ENCODE measurements around the gene PSMB1.
A peak's percentile ranks its signal among the peaks of the same experiment; 100 is the strongest.

PSMB1 gene

DNA sequence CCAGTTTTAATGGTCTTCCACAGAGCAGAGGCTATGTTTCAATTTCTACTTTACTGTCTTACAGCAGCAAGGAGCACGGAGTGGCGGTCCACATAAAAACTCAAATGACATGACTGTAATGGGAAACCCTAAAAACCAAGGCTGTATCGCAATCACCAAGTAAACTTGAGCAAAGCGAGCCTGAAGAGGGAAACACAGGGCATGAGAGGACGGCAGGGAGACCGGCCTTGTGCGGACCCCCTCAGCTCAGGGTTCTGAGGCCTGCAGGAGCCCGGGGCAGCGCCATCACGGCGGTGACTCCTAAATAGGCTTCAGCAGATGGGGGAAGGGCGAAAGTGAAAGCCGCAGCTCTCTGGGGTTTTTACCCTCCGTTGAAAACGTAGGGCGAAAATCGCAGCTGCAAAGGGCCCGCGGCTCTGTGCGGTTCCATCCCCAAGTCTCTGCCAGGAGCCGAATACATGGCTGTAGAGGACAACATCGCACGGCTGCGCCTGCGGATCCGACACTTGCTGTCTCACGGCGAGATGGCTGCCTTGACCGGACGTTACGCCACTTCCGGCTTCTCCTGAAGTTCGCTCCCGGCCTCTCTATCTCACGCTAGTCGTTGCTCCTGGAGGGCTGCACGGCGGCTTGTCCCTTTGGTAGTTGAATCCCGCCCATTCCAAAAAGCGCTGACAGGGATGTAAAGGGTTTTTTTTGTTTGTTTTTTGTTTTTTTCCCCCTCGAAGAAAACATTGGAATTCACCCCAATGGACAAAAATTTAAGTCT, at the start of gene PSMB1:
TSS of gene PSMB1 (minus strand) at position 543 of the 769 bp plus-strand sequence. CDS start at position 478, 65 bp downstream.
- DNase-seq (ENCODE audit: low read depth), result peak; percentile 62

GRCh38 chr6:170597278-170597677, 44.2 kb upstream of the PSMB1 start:
- DNase-seq (ENCODE audit: low read depth), result no peak

DNA sequence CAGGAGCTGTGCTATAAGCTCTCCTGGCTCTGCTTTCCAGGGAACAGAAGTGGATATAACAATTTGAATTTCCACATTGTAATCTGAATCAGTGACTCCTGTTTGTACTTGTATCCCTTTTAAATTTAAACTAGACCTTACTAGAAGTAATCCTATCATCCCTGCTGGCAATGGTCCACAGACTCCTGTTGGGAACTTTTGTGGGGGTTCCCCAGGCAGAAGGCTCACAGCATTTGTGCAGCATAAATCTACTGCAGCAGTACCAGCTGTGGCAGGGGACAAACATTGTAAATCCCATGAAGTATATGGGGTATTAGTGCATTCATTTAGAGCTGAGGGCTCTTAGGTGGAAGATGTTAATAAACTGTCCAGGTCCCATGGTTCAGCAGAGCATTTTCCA, 43.3 kb upstream of the PSMB1 start:
- no peak for DNase-seq (ENCODE audit: low read depth)

DNA sequence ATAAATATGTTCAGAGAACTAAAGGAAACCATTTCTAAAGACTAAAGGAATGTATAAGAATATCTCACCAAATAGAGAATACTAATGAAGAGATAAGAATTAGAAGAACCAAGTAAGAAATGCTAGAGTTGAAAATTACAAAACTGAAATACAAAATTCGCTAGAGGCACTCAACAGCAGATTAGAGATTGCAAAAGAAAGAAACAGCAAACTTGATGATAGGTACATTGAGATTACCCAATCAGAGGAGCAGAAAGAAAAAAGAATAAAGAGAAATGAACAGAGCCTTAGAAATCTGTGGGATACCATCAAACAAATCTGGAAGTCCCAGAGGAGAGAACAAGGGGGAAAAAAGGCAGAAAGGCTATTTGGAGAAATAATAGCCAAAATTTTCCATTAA, 37.6 kb upstream of the PSMB1 start:
- DNase-seq (ENCODE audit: low read depth), result no peak

DNA sequence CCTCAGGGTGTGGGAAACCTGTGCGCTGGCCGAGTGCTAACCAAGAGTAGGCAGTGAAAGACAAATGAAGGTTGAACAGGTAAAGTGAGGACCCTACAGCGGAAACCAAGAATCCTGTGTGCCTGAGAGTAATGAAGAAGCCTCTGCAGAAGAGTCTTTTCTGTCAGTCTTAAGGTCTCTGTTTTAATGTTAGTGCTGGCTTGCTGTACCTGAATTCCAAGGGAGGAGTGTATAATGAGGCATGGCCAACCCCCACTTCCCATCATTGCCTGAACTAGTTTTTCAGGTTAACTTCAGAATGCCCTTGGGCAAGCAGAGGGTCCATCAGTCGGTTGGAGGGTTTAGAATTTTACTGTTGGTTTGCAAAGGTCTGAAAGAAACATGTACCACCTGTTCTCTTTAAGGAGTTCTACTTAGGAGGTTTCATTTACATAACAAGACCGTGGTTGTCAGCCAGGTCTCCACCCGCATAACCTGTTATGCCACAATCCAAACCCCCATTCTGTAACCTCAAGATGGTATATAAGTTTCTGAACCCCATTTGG, 31.9 kb upstream of the PSMB1 start:
- no peak for DNase-seq (ENCODE audit: low read depth)

GRCh38 chr6:170584181-170584953, 31.3 kb upstream of the PSMB1 start, which contains the start of gene PDCD2:
Gene PDCD2 (minus strand): TSS chr6:170584637. CDS start chr6:170584581, 56 bp downstream.
- DNase-seq (ENCODE audit: low read depth), result peak; percentile 88

DNA sequence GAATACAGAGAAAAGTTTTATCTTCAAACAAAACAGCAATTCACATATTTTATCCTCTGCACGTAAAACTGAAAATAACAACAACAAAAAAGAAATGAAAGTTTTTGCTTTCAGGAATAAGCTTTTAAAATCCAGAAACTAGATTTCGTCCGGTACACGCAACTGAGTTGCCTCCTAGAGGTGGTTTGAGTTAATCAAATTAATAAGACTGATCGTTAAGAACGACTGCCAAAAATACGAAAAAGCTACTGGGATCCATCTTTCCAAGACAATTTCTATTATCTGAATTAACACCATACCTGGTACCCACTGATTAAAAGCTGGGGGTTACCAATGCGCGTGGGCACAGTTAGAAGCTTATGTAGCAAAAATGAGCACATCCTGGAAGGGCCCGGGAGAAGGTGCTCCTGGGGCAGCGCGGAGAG, 30.7 kb upstream of the PSMB1 start:
- no peak for DNase-seq (ENCODE audit: low read depth)

- DNase-seq (ENCODE audit: low read depth), result no peak
These were observed 25.8 kb upstream of the PSMB1 start for GRCh38 chr6:170578909-170579308.

DNA sequence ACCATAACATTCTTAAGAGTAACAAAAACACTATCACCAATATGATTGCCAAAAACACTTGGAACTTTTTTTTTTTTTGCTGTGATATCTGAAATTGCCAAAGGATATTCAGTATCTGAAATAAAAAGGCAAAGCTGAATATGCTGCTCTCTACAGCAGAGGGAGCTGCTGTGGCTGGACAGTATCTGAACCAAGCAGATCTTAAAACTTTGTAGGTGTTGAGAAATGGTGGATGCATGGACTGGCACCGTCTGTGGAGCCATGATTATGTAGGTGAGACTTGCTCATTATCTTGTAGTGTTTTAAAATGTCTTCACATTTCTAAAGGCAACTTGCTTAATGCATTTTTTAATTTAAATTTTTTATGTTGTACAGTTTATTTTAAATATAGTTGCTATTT, 22.1 kb upstream of the PSMB1 start:
- DNase-seq (ENCODE audit: low read depth), result no peak

DNA sequence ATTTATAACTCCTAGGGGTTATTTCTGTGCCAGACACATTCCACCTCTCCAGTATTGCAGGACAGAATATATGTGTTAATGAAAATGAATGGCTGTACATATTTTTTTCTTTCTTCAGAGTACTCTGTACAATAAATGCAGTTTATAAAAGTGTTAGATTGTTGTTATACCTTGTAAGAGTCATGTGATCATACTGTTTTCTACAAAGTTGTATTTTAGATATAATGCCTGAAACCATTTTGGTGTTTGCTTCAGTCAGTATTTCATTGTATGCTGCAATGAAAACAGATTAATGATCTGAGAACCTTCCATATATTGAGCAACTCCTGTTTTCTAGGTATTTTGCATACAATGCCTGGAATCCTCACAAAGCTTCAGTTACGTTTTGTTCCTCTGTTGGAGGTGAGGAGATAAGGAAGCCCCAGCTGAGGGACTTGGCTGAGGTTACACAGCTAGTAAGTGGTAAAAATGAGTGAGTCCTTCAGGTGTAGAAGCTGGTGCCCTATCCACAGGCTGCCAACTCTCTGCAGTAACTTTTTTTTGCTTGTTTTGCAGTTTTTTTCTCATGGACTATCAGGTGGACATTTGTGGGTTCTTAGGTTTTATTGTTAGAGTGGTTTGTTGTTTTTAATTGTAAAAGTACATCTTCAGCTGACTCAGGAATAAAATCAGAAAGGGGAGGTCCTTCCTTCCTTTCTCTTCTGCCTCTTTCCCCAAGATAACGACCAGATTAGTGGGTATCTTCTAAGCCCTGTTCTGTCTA, 19.8 kb upstream of the PSMB1 start:
- DNase-seq (ENCODE audit: low read depth), result no peak

- no peak for DNase-seq (ENCODE audit: low read depth)
These were observed 11.9 kb upstream of the PSMB1 start for GRCh38 chr6:170564936-170565530.

GRCh38 chr6:170561555-170561954, 8.4 kb upstream of the PSMB1 start:
- no peak for DNase-seq (ENCODE audit: low read depth)

DNA sequence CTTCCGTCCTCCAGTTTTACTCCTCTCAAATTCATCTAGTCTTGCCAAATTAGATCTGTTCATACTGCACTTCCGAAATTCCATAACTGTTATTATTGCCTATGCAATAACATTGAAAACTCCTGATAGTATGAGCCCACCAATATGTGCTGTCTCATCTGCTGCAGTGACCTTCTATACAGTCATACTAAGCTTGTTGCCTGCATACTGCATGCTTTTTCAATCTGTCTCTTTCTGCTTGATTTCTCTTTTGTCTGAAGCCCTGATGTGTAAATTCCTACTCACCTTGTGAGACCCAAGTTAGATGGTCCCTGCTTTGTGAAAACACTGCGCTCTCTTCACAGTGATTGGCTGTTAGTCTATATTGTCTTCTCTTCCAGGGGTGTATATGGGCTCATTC, 2.2 kb upstream of the PSMB1 start:
- DNase-seq (ENCODE audit: low read depth), result no peak

GRCh38 chr6:170554796-170555137, 1.7 kb upstream of the PSMB1 start:
- DNase-seq (ENCODE audit: low read depth), result no peak

DNA sequence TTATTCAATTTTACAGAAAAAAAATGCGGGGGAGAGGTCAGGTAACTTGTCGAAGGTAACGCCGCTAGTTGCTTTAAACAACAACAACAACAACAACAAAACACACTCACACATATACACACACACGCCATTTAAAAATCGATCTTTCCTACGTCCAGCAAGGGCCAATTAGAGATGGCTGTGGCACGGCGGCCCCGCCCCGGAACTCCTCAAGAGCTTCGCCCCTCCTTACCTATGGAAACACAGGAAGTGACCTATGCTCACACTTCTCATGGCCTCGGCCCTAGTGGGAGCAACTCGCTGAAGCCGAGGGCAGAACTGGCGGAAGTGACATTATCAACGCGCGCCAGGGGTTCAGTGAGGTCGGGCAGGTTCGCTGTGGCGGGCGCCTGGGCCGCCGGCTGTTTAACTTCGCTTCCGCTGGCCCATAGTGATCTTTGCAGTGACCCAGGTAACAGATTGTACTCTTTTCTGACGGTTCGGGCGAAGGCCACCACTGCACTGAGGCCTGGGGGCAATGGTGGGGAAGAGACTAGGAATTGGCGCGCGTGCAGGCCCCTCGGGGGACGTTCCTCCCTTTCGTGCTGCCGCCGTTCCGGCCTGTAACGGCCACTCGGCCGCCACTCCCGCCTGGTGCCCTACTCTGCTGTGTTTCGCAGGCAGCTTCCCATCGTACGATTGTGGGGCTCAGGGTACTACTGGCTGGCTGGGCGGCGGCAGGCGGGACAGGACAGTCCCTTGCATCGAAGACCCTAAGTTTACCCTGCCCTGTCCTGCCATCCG, 1.1 kb upstream of the PSMB1 start, which contains the start of gene TBP:
TSS of gene TBP (plus strand) at position 357 of the 783 bp plus-strand sequence. CDS start 2,661 bp downstream, outside the sequence.
- DNase-seq (ENCODE audit: low read depth), result peak; percentile 88

DNA sequence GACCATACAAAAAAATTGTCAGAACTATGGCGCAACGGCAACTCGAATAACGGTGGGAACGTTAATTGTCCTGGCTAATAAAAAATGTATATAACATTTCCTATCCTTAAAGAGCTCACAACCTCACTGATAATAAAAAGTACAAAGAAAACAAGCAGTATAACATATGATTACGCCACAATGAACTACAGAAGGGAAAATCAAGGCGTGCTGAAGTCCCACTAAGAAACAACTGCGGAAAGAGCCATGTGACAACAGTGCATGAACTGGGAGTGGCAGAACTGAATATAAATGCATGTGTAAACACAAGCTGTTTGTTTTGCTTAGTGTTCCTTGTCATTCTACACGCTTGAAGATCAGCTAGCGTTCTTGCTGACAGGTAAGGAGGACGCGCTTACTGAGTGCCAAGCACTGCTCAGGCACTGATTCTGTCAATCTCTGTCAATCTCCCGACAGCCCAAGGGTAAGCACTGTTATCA, 466 bp upstream of the PSMB1 start:
- DNase-seq (ENCODE audit: low read depth), result no peak

GRCh38 chr6:170545405-170545804, 7.7 kb downstream of the PSMB1 start:
- no peak for DNase-seq (ENCODE audit: low read depth)

GRCh38 chr6:170542031-170542719, 10.9 kb downstream of the PSMB1 start:
- DNase-seq (ENCODE audit: low read depth), result no peak

GRCh38 chr6:170537329-170537728, 15.8 kb downstream of the PSMB1 start:
- no peak for DNase-seq (ENCODE audit: low read depth)

- DNase-seq (ENCODE audit: low read depth), result no peak
These were observed 16.4 kb downstream of the PSMB1 start for GRCh38 chr6:170536671-170537070.
